ENCODE results near the gene PRDM10. TPM values are rescaled to one million over a fixed set of nuclear protein-coding genes. Genes with fewer than 3 reads are reported as not detected.
A peak's percentile ranks its signal among the peaks of the same experiment; 100 is the strongest.

Gene PRDM10
- total RNA-seq, 4 donors from 2014 or later, result 16.5 to 72.6 (median 26.4) TPM

GRCh38 chr11:129861702-129862522 is 140.7 kb downstream of the PRDM10 start:
- Histone ChIP-seq H3K4me1 (peaks cover 0 to 12% (median 0%) of the 10 kb centered on the region in 4 donors), H3K27me3 (no peaks in the 10 kb centered on the region), H3K36me3 (peaks cover 0 to 70% (median 0%) of the 10 kb centered on the region in 3 donors), H3K4me3 (no peak overlapping the region), H3K27ac (peak overlapping the region; percentile 4 to 67 (median 32)), H3K9me3 (no peaks in the 10 kb centered on the region)
- no peak for TF ChIP-seq POLR2A (IDR thresholded peaks at IDR 0.05)
- TF ChIP-seq CTCF (IDR thresholded peaks at IDR 0.05), result no peak
- peak in 2 of 3 donors; percentile 74 to 85 for DNase-seq

GRCh38 chr11:129856036-129856435 is 146.6 kb downstream of the PRDM10 start:
- Histone ChIP-seq H3K4me3 (no peak overlapping the region), H3K4me1 (peaks cover 0 to 17% (median 0%) of the 10 kb centered on the region in 4 donors), H3K9me3 (no peaks in the 10 kb centered on the region), H3K27me3 (no peaks in the 10 kb centered on the region), H3K27ac (no peak overlapping the region), H3K36me3 (peaks cover 0 to 62% (median 0%) of the 10 kb centered on the region in 3 donors)
- no peak for DNase-seq
- TF ChIP-seq CTCF (IDR thresholded peaks at IDR 0.05) (no peak), POLR2A (IDR thresholded peaks at IDR 0.05) (no peak)

- no peak for TF ChIP-seq POLR2A (IDR thresholded peaks at IDR 0.05)
- no peak for TF ChIP-seq CTCF (IDR thresholded peaks at IDR 0.05)
- H3K4me1 ChIP-seq, result peaks cover 0 to 17% (median 0%) of the 10 kb centered on the region in 4 donors
- peaks cover 0 to 61% (median 0%) of the 10 kb centered on the region in 3 donors for H3K36me3 ChIP-seq
- no peaks in the 10 kb centered on the region for H3K9me3 ChIP-seq
- no peak overlapping the region for H3K4me3 ChIP-seq
- no peak for DNase-seq
- no peak overlapping the region for H3K27ac ChIP-seq
- no peaks in the 10 kb centered on the region for H3K27me3 ChIP-seq
Observed at GRCh38 chr11:129855086-129855485, 147.5 kb downstream of the PRDM10 start.

GRCh38 chr11:129854232-129854805 is 148.3 kb downstream of the PRDM10 start:
- Histone ChIP-seq H3K4me1 (peaks cover 0 to 17% (median 0%) of the 10 kb centered on the region in 4 donors), H3K36me3 (peaks cover 0 to 55% (median 0%) of the 10 kb centered on the region in 3 donors), H3K9me3 (no peaks in the 10 kb centered on the region), H3K27me3 (no peaks in the 10 kb centered on the region), H3K4me3 (no peak overlapping the region), H3K27ac (peak overlapping the region in 3 of 4 donors; percentile 36 to 69 (median 47))
- no peak for DNase-seq
- TF ChIP-seq POLR2A (IDR thresholded peaks at IDR 0.05) (no peak), CTCF (IDR thresholded peaks at IDR 0.05) (no peak)

GRCh38 chr11:129853518-129854231 is 149.0 kb downstream of the PRDM10 start:
- Histone ChIP-seq H3K4me1 (peaks cover 0 to 17% (median 0%) of the 10 kb centered on the region in 4 donors), H3K36me3 (peaks cover 0 to 48% (median 0%) of the 10 kb centered on the region in 3 donors), H3K27ac (peak overlapping the region; percentile 23 to 69 (median 42)), H3K9me3 (no peaks in the 10 kb centered on the region), H3K27me3 (no peaks in the 10 kb centered on the region), H3K4me3 (no peak overlapping the region)
- DNase-seq, result peak; percentile 71 to 88 (median 77)
- TF ChIP-seq CTCF (IDR thresholded peaks at IDR 0.05), result no peak
- no peak for TF ChIP-seq POLR2A (IDR thresholded peaks at IDR 0.05)
